SK-N-SH treated with all-trans-retinoic acid at 6 μM for 48 hours (cell line): Measurements from ENCODE around the gene GLI2.

Experiments
- ARNTL ChIP-seq: fragments of 450-650 bp; formaldehyde crosslinking; IDR thresholded peaks from 2 replicates; pipeline ENCODE4 v1.5.0; 2020; ENCODE audit warnings: low read depth, mild to moderate bottlenecking, moderate library complexity, borderline replicate concordance
- CSDC2 ChIP-seq: fragments of 250-450 bp; sonication (Bioruptor Pico); IDR thresholded peaks from 2 replicates; pipeline ENCODE4 v1.5.0; 2020; ENCODE audit warnings: mild to moderate bottlenecking, moderate library complexity
- ESRRG ChIP-seq: fragments of 250-450 bp; sonication (Bioruptor Pico); IDR thresholded peaks from 2 replicates; pipeline ENCODE4 v1.6.1; 2021; ENCODE audit warnings: mild to moderate bottlenecking
- GLIS3 ChIP-seq: fragments of 250-450 bp; sonication (Bioruptor Pico); IDR thresholded peaks from 2 replicates; pipeline ENCODE4 v1.5.0; 2020; ENCODE audit warnings: mild to moderate bottlenecking, moderate library complexity
- OSR1 ChIP-seq: fragments of 250-450 bp; sonication (Bioruptor Pico); IDR thresholded peaks from 2 replicates; pipeline ENCODE4 v1.8.0; 2022; ENCODE audit warnings: moderate library complexity, mild to moderate bottlenecking, inconsistent platforms
- PATZ1 ChIP-seq: fragments of 250-450 bp; sonication (Bioruptor Pico); IDR thresholded peaks from 2 replicates; pipeline ENCODE4 v1.8.0; 2020; ENCODE audit warnings: mild to moderate bottlenecking, moderate library complexity, borderline replicate concordance
- PPARA ChIP-seq: fragments of 250-450 bp; sonication (Bioruptor Pico); IDR thresholded peaks from 2 replicates; pipeline ENCODE4 v1.5.0; 2020; ENCODE audit warnings: mild to moderate bottlenecking, borderline replicate concordance
- RARB ChIP-seq: fragments of 250-450 bp; sonication (Bioruptor Pico); IDR thresholded peaks from 2 replicates; pipeline ENCODE4 v1.8.0; 2021; ENCODE audit warnings: mild to moderate bottlenecking, moderate library complexity
- SNAI2 ChIP-seq: fragments of 250-450 bp; sonication (Bioruptor Pico); IDR thresholded peaks from 2 replicates; pipeline ENCODE4 v1.5.0; 2020; ENCODE audit warnings: mild to moderate bottlenecking, moderate library complexity
- TCF4 ChIP-seq: fragments of 250-450 bp; sonication (Bioruptor Pico); IDR thresholded peaks from 2 replicates; pipeline ENCODE4 v1.8.0; 2021; ENCODE audit warnings: mild to moderate bottlenecking, moderate library complexity, borderline replicate concordance
- TOX ChIP-seq: fragments of 250-450 bp; sonication (Bioruptor Pico); IDR thresholded peaks from 2 replicates; pipeline ENCODE4 v1.8.0; 2021; ENCODE audit warnings: mild to moderate bottlenecking, moderate library complexity, borderline replicate concordance
- TSHZ2 ChIP-seq: fragments of 250-450 bp; sonication (Bioruptor Pico); IDR thresholded peaks from 2 replicates; pipeline ENCODE4 v1.5.0; 2020; ENCODE audit warnings: mild to moderate bottlenecking, moderate library complexity
- ZFP30 ChIP-seq: fragments of 450-650 bp; formaldehyde crosslinking; IDR thresholded peaks from 2 replicates; pipeline ENCODE4 v1.5.0; 2022; ENCODE audit warnings: mild to moderate bottlenecking, moderate library complexity

GRCh38 chr2:120751553-120751952, 15.9 kb downstream of the GLI2 start:
- TF ChIP-seq TCF4 (no peak), OSR1 (CRISPR knock-in tag) (no peak), ESRRG (CRISPR knock-in tag) (no peak), RARB (CRISPR knock-in tag) (no peak), GLIS3 (CRISPR knock-in tag) (no peak), PATZ1 (CRISPR knock-in tag) (no peak), ZFP30 (CRISPR knock-in tag) (no peak), SNAI2 (no peak), ARNTL (CRISPR knock-in tag) (no peak), TSHZ2 (no peak), CSDC2 (CRISPR knock-in tag) (no peak), TOX (CRISPR knock-in tag) (no peak), PPARA (CRISPR knock-in tag) (no peak)
